HepG2 (cell line): ENCODE data around the gene XPC. TPM values are rescaled to one million over a fixed set of nuclear protein-coding genes. Genes with fewer than 3 reads are reported as not detected.

Experiments used
- EP300 ChIP-seq, 3 experiments: sonication (generic) in 1 of 3; formaldehyde crosslinking in 1 of 3; IDR thresholded peaks; 2 replicates each; pipeline versions ENCODE4 v1.5.1 to v1.6.1; 2011 to 2020; ENCODE audit warnings: low read depth in 2 of 3, low read length in 2 of 3, borderline replicate concordance in 1 of 3, improper control_type of control experiment in 1 of 3, mild to moderate bottlenecking in 1 of 3, missing genetic modification reagents in 1 of 3, moderate library complexity in 1 of 3
- HNF1A ChIP-seq, 2 experiments: sonication (generic) in 1 of 2; formaldehyde crosslinking in 1 of 2; IDR thresholded peaks; 2 replicates each; pipeline versions ENCODE4 v1.4.0 to v1.6.1; 2016 to 2020; ENCODE audit warnings: borderline replicate concordance in 1 of 2, low read depth in 1 of 2, mild to moderate bottlenecking in 1 of 2, missing genetic modification reagents in 1 of 2
- KLF12 ChIP-seq: sonication (generic); formaldehyde crosslinking; IDR thresholded peaks from 2 replicates; pipeline ENCODE4 v1.4.0; 2020; ENCODE audit warnings: missing genetic modification reagents, borderline replicate concordance
- MYNN ChIP-seq: sonication (generic); formaldehyde crosslinking; IDR thresholded peaks from 2 replicates; pipeline ENCODE4 v1.4.0; 2020; ENCODE audit warnings: mild to moderate bottlenecking, low read depth, missing genetic modification reagents
- NCOR1 ChIP-seq: fragments of 200-600 bp; sonication (generic); IDR thresholded peaks from 2 replicates; pipeline ENCODE4 v1.7.0; 2017; ENCODE audit warnings: antibody characterized with exemption, low read length, borderline replicate concordance
- SOX6 ChIP-seq, 2 experiments: fragments of 450-650 bp in 1 of 2; sonication (generic) in 1 of 2; formaldehyde crosslinking in 1 of 2; IDR thresholded peaks; 2 replicates each; pipeline versions ENCODE4 v1.4.0 to v1.6.1; 2017 to 2020; ENCODE audit warnings: antibody characterized with exemption in 1 of 2, mild to moderate bottlenecking in 1 of 2, missing genetic modification reagents in 1 of 2
- STAG1 ChIP-seq: sonication (generic); formaldehyde crosslinking; IDR thresholded peaks from 2 replicates; pipeline ENCODE4 v1.4.0; 2020; ENCODE audit warnings: missing genetic modification reagents
- TBL1XR1 ChIP-seq: fragments of 150-350 bp; IDR thresholded peaks from 2 replicates; pipeline ENCODE4 v1.6.1; 2014; ENCODE audit warnings: borderline replicate concordance, low read length; ENCODE audit not compliant: partially characterized antibody
- THAP11 ChIP-seq: IDR thresholded peaks from 2 replicates; pipeline ENCODE4 v1.6.1; 2016; ENCODE audit warnings: missing biosample characterization, missing genetic modification reagents
- ZBTB7A ChIP-seq: sonication (generic); formaldehyde crosslinking; IDR thresholded peaks from 2 replicates; pipeline ENCODE4 v1.8.0; 2022; ENCODE audit warnings: mild to moderate bottlenecking, missing genetic modification reagents
- ZNF337 ChIP-seq: sonication (generic); formaldehyde crosslinking; IDR thresholded peaks from 2 replicates; pipeline ENCODE4 v1.5.1; 2020; ENCODE audit warnings: missing genetic modification reagents, low read depth, mild to moderate bottlenecking, borderline replicate concordance
- ZNF350 ChIP-seq: sonication (generic); formaldehyde crosslinking; IDR thresholded peaks from 2 replicates; pipeline ENCODE4 v1.4.0; 2020; ENCODE audit warnings: mild to moderate bottlenecking, low read depth, missing genetic modification reagents, borderline replicate concordance
- ZNF550 ChIP-seq: sonication (generic); formaldehyde crosslinking; IDR thresholded peaks from 2 replicates; pipeline ENCODE4 v1.4.0; 2020; ENCODE audit warnings: mild to moderate bottlenecking, missing genetic modification reagents, borderline replicate concordance
- polyA plus RNA-seq, 8 experiments: library from polyadenylated mRNA; depleted of rRNA in 3 of 8; stranded (reverse) in 7 of 8; unstranded in 1 of 8; fragments of >200 nt; fragmentation: Illumina TruSeq in 4 of 8; extraction: Trizol in 4 of 8; gene quantifications; 2 replicates each; pipeline versions ENCODE4 v1.2.1 to v1.2.3, GENCODE V29; 2011 to 2016; ENCODE audit warnings: low read depth in 4 of 8, missing spikeins in 1 of 8, mixed read lengths in 1 of 8; ENCODE audit not compliant: insufficient read depth in 1 of 8
- total RNA-seq, 5 experiments: library from RNA; depleted of rRNA; stranded (reverse); fragments of >200 nt; fragmentation: Illumina TruSeq; extraction: Trizol; gene quantifications; 2 replicates each; pipeline ENCODE4 v1.2.3, GENCODE V29; 2016; ENCODE audit warnings: low read depth in 1 of 5
- TF ChIP-seq, protein P1 (sequence below): sonication (generic); formaldehyde crosslinking; IDR thresholded peaks from 2 replicates; pipeline ENCODE4 v1.5.1; 2020; ENCODE audit warnings: mild to moderate bottlenecking, moderate library complexity, missing genetic modification reagents
- TF ChIP-seq, protein P2 (sequence below): sonication (generic); formaldehyde crosslinking; IDR thresholded peaks from 2 replicates; pipeline ENCODE4 v1.8.0; 2022; ENCODE audit warnings: mild to moderate bottlenecking, missing genetic modification reagents, moderate library complexity

Gene XPC
- total and polyA plus RNA-seq, 2 of the 13 experiments (the other 11 are each of a cell fraction or from before 2014, with no cell fraction given) = 9.4 to 24.1 TPM

DNA sequence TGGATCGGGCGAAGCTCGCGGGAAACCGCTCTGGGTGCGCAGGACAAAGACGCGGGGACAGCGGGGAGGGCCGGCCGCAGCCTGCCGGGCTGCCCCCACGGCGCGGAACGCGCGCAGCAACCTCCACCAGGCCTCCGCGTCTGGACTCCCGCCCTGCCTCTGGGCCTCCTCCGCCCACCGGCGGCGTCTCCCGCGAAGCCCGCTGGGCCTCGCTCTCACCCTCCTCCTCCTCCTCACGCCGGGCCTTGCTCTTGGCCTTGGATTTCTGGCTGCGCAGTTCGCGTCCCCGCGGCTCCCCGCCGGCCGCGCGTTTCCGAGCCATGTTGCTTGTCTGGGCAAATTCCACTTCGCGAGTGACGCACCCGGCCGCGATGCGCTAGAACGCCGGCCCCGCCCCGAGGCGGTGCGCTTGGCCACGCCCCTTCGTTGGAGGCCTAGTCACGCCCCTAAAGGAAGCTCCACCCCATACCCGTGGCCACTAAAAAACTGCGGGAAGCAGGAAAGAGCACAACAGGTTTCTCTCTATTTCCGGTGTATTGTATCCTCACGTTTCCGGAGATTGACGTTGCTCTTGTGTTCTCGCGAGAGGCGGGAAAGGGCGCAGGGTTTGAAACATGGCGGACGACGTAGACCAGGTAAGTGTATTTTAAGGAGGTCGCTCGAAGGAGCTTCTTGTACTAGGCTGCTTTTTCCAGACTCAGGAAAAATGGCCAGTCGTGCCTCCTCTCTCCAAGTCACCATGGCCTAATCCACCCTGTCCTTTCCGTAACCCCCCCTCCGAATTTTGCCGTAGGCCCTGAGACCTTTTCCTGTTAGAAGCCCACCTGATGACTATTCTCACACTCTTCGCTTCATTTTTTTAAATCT is at the start of gene XPC, which contains the start of gene LSM3 (continued):
- TF ChIP-seq TBL1XR1 (peak; percentile 68), THAP11 (CRISPR knock-in tag) (peak; percentile 94), HNF1A (IDR thresholded peaks at IDR 0.05; ENCODE audit: low read depth) (no peak), HNF1A (CRISPR knock-in tag; IDR thresholded peaks at IDR 0.05; ENCODE audit: borderline replicate concordance) (peak; percentile 78), ZBTB7A (CRISPR knock-in tag) (no peak), MYNN (CRISPR knock-in tag) (no peak), ZNF337 (no peak), STAG1 (CRISPR knock-in tag) (peak; percentile 7; the same call in 1 of the 2 replicates), NCOR1 (peak; percentile 29; the same call in 1 of the 2 replicates), SOX6 (IDR thresholded peaks at IDR 0.05) (no peak), SOX6 (CRISPR knock-in tag; IDR thresholded peaks at IDR 0.05) (peak; percentile 75), ZNF350 (CRISPR knock-in tag) (peak; percentile 74; the same call in 1 of the 2 replicates), ZNF550 (CRISPR knock-in tag) (no peak), EP300 (IDR thresholded peaks at IDR 0.05; ENCODE audit: low read depth in 2 of 2, low read length in 2 of 2) (no peak; a peak in 1 of 4 replicates), EP300 (CRISPR knock-in tag; IDR thresholded peaks at IDR 0.05; ENCODE audit: borderline replicate concordance) (no peak), KLF12 (CRISPR knock-in tag) (peak; percentile 83; the same call in 1 of the 2 replicates)
- TF ChIP-seq, protein P1, sequence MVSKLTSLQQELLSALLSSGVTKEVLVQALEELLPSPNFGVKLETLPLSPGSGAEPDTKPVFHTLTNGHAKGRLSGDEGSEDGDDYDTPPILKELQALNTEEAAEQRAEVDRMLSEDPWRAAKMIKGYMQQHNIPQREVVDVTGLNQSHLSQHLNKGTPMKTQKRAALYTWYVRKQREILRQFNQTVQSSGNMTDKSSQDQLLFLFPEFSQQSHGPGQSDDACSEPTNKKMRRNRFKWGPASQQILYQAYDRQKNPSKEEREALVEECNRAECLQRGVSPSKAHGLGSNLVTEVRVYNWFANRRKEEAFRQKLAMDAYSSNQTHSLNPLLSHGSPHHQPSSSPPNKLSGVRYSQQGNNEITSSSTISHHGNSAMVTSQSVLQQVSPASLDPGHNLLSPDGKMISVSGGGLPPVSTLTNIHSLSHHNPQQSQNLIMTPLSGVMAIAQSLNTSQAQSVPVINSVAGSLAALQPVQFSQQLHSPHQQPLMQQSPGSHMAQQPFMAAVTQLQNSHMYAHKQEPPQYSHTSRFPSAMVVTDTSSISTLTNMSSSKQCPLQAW (CRISPR knock-in tag) = peak; percentile 74
- TF ChIP-seq, protein P2, sequence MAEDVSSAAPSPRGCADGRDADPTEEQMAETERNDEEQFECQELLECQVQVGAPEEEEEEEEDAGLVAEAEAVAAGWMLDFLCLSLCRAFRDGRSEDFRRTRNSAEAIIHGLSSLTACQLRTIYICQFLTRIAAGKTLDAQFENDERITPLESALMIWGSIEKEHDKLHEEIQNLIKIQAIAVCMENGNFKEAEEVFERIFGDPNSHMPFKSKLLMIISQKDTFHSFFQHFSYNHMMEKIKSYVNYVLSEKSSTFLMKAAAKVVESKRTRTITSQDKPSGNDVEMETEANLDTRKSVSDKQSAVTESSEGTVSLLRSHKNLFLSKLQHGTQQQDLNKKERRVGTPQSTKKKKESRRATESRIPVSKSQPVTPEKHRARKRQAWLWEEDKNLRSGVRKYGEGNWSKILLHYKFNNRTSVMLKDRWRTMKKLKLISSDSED = peak; percentile 73; the same call in 1 of the 2 replicates
